Activated T-cell treated with anti-CD3 and anti-CD28 coated beads, Interleukin-2, amount 50 U/mL, for 48 hours (primary cell): ENCODE results near the gene STRBP.
"Not testable (repeated sequence)": the region's sequence is repeated elsewhere in the genome, so short reads cannot be mapped to it uniquely, and the experiment has no call there.

ENCODE experiments used
- DNase-seq, 2 experiments: peaks; one replicate each; pipeline ENCODE4 v3.0.0-alpha.2; 2020

STRBP gene

GRCh38 chr9:123268465-123269259, at the start of gene STRBP:
Gene STRBP (minus strand): TSS chr9:123268586. CDS start chr9:123184134, 84,452 bp downstream.
- DNase-seq = peak; percentile 90 to 95

GRCh38 chr9:123316053-123316718, 47.8 kb upstream of the STRBP start:
- DNase-seq = no peak

GRCh38 chr9:123315635-123316034, 47.2 kb upstream of the STRBP start:
- no peak for DNase-seq

- no peak for DNase-seq
These were observed 46.2 kb upstream of the STRBP start for GRCh38 chr9:123314617-123315016.

GRCh38 chr9:123312306-123312877, 44.0 kb upstream of the STRBP start:
- no peak for DNase-seq

GRCh38 chr9:123311250-123311752, 42.9 kb upstream of the STRBP start:
- DNase-seq = no peak

- no peak for DNase-seq
These were observed 42.3 kb upstream of the STRBP start for GRCh38 chr9:123310551-123311249.

- DNase-seq = no peak
These were observed 41.2 kb upstream of the STRBP start for GRCh38 chr9:123309611-123310010.

- no peak for DNase-seq
These were observed 37.5 kb upstream of the STRBP start for GRCh38 chr9:123305879-123306278.

GRCh38 chr9:123304340-123304691, 35.9 kb upstream of the STRBP start:
- DNase-seq = no peak

GRCh38 chr9:123302348-123303214, 34.2 kb upstream of the STRBP start:
- DNase-seq = no peak

- not testable (repeated sequence) for DNase-seq
These were observed 33.5 kb upstream of the STRBP start for GRCh38 chr9:123301936-123302335.

GRCh38 chr9:123300554-123300953, 32.2 kb upstream of the STRBP start:
- no peak for DNase-seq

- DNase-seq = no peak
These were observed 31.3 kb upstream of the STRBP start for GRCh38 chr9:123299558-123300126.

- DNase-seq = no peak
These were observed 27.8 kb upstream of the STRBP start for GRCh38 chr9:123296174-123296573.

GRCh38 chr9:123291736-123292135, 23.4 kb upstream of the STRBP start:
- DNase-seq = no peak

- no peak for DNase-seq
These were observed 22.4 kb upstream of the STRBP start for GRCh38 chr9:123290764-123291163.

GRCh38 chr9:123287639-123288038, 19.3 kb upstream of the STRBP start:
- DNase-seq = no peak

GRCh38 chr9:123286324-123286723, 17.9 kb upstream of the STRBP start:
- no peak for DNase-seq

- no peak for DNase-seq
These were observed 16.3 kb upstream of the STRBP start for GRCh38 chr9:123284656-123285055.

- DNase-seq = no peak
These were observed 15.1 kb upstream of the STRBP start for GRCh38 chr9:123283455-123283854.

- DNase-seq = no peak
These were observed 14.6 kb upstream of the STRBP start for GRCh38 chr9:123283048-123283408.
